Kidney epithelial cell (primary cell): ENCODE data around the gene PCAT7. TPM values are rescaled to one million over a fixed set of nuclear protein-coding genes. Genes with fewer than 3 reads are reported as not detected.
"Not testable (repeated sequence)": the region's sequence is repeated elsewhere in the genome, so short reads cannot be mapped to it uniquely, and the experiment has no call there.

Experiments
- DNase-seq: peaks from one replicate; pipeline ENCODE4 v3.0.0-alpha.2; 2010; ENCODE audit warnings: low read depth
- H3K27me3 ChIP-seq: 2 replicates; pipeline ENCODE4 v1.6.0; 2011; ENCODE audit warnings: low read length; ENCODE audit not compliant: control insufficient read depth, insufficient read depth
- H3K36me3 ChIP-seq: 2 replicates; pipeline ENCODE4 v1.5.1; 2011; ENCODE audit warnings: low read length; ENCODE audit not compliant: control insufficient read depth, insufficient read depth
- H3K4me3 ChIP-seq: 2 replicates; pipeline ENCODE4 v1.5.1; 2011; ENCODE audit warnings: low read depth, mild to moderate bottlenecking, control low read depth, low read length
- CTCF ChIP-seq: IDR thresholded peaks from 2 replicates; pipeline ENCODE4 v1.5.1; 2011; ENCODE audit warnings: mild to moderate bottlenecking, moderate library complexity, low read length, control low read depth, inconsistent platforms; ENCODE audit not compliant: insufficient read depth, poor library complexity, severe bottlenecking
- total RNA-seq: library from RNA; depleted of rRNA; stranded (reverse); fragments of >200 nt; gene quantifications from 2 replicates; pipeline ENCODE4 v1.2.3, GENCODE V29; 2015

The PCAT7 gene
- total RNA-seq, 1 donor from 2014 or later: not detected

GRCh38 chr9:94533601-94534000 lies 21.3 kb upstream of the PCAT7 start:
- no peaks in the 10 kb centered on the region for H3K36me3 ChIP-seq

GRCh38 chr9:94534901-94535300 lies 20.0 kb upstream of the PCAT7 start:
- Histone ChIP-seq H3K4me3 (no peak overlapping the region), H3K36me3 (no peaks in the 10 kb centered on the region), H3K27me3 (no peaks in the 10 kb centered on the region)
- TF ChIP-seq CTCF: no peak
- no peak for DNase-seq

More at GRCh38 chr9:94533601-94534000, 21.3 kb upstream of the PCAT7 start:
- Histone ChIP-seq H3K27me3 (no peaks in the 10 kb centered on the region), H3K4me3 (no peak overlapping the region)
- TF ChIP-seq CTCF: no peak
- no peak for DNase-seq

GRCh38 chr9:94538908-94539307 lies 16.0 kb upstream of the PCAT7 start:
- H3K4me3 ChIP-seq: no peak overlapping the region
- no peak for DNase-seq
- no peak for TF ChIP-seq CTCF
- H3K27me3 ChIP-seq: no peaks in the 10 kb centered on the region
- no peaks in the 10 kb centered on the region for H3K36me3 ChIP-seq

- not testable (repeated sequence) for DNase-seq, H3K4me3 ChIP-seq, H3K27me3 ChIP-seq
Measured at GRCh38 chr9:94544335-94544734, 10.5 kb upstream of the PCAT7 start.

GRCh38 chr9:94545940-94546339 lies 8.9 kb upstream of the PCAT7 start:
- Histone ChIP-seq H3K36me3 (no peaks in the 10 kb centered on the region), H3K4me3 (no peak overlapping the region), H3K27me3 (no peaks in the 10 kb centered on the region)
- no peak for TF ChIP-seq CTCF
- no peak for DNase-seq

More at GRCh38 chr9:94544335-94544734, 10.5 kb upstream of the PCAT7 start:
- not testable (repeated sequence) for H3K36me3 ChIP-seq

- TF ChIP-seq CTCF: no peak
- H3K4me3 ChIP-seq: no peak overlapping the region
- no peak for DNase-seq
- H3K36me3 ChIP-seq: no peaks in the 10 kb centered on the region
- H3K27me3 ChIP-seq: no peaks in the 10 kb centered on the region
Measured at GRCh38 chr9:94553029-94553938, 1.6 kb upstream of the PCAT7 start.
